Measurements from ENCODE around the gene NOVA2. TPM values are rescaled to one million over a fixed set of nuclear protein-coding genes. Genes with fewer than 3 reads are reported as not detected.

Gene NOVA2
- total RNA-seq, 1 donor from 2014 or later, result 3.7 TPM

DNA sequence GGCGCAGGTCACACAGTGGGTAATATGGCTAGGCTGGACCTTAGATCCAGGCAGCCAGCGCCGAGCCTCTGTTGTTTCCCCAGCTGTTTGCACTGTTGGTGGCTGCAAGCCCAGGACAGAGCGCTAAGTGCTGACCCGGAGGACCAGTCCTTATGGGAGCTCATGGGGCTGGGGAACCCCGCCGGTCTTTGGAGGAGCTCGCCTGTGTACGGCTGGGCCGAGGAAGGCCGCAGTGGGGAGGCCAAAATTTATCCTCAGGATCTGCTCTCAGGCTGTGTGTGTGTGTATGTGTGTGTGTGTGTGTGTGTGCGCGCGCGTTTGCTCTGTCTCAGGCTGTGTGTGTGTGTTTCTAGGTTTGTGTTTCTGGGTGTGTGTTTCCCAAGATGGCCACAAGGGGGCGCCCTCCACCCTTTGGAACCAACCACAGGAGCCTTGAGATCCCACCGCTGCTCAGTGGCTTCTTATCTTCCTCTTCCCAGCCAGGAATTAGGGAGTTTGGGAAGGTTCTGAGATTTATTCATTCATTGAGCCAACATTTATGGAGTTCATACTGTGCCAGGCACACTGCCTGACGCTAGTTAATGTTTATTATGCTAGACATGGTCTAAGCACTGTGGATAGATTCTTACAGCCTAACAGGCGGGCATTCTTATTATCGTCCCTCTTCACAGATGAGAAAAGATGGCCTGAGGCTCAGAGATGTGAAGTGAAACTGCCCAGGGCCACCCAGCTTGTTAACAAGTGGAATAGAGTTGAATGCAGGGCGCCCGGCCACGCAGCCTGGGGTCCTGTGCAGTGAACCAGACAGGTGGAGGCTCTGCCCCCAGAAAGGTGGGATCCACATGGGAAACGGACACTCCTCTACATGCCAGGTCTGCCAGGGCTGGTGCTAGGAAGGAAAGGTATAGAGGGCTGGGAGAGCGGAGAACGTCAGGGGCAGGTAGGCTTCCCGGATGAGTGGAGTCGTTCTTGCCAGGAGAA is 36.2 kb upstream of the NOVA2 start:
- DNase-seq (peak; percentile 77), ATAC-seq (ENCODE audit: poor library complexity) (peak; percentile 83)
- intact Hi-C loops (cut with DNase I), result no loop called here

DNA sequence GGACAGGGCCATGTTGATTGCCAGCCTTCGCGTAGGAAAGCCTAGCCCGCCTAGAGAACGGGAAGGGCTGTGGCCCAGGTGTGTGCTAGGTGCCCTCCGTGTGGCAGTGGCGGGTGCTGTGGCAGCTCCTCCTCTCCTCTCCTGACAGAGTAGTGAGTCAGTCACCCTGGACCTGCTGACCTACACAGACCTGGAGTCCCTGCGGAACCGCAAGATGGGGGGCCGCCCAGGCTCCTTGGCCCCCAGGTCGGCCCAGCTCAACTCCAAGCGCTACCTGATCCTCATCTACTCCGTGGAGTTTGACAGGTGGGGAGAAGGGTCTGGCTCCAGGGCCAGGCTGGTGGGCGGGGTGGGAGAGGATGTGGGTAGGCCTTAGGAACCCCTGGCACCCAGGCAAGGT is 32.7 kb upstream of the NOVA2 start:
- intact Hi-C loops (cut with DNase I), result no loop called here
- DNase-seq, result no peak
- no peak for ATAC-seq (ENCODE audit: poor library complexity)

DNA sequence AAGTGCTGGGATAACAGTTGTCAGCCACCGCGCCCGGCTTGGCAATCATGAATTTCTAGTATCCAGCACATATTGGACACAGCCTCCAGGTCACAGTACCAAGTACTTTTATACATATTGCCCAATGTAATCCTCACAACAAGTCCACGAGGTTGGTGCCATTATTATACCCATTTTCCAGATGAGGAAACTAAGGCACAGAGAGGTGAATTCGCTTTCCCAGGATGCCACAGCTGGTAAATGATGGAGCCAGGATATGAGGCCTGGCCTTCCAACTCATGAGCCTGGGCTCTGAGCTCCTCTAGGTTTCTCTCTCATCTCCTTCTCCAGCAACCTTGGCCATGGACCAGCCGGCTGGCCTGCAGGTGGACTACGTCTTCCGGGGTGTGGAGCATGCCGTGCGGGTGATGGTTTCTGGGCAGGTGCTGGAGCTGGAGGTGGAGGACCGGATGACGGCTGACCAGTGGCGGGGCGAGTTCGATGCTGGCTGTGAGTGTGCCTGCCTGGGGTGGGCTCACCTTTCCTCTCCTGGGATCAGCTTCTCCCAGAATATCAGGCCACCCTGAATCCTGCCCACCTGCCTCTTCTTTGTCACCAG is 29.1 kb upstream of the NOVA2 start:
- intact Hi-C loops (cut with DNase I), result no loop called here
- ATAC-seq (ENCODE audit: poor library complexity), result no peak
- DNase-seq, result no peak

DNA sequence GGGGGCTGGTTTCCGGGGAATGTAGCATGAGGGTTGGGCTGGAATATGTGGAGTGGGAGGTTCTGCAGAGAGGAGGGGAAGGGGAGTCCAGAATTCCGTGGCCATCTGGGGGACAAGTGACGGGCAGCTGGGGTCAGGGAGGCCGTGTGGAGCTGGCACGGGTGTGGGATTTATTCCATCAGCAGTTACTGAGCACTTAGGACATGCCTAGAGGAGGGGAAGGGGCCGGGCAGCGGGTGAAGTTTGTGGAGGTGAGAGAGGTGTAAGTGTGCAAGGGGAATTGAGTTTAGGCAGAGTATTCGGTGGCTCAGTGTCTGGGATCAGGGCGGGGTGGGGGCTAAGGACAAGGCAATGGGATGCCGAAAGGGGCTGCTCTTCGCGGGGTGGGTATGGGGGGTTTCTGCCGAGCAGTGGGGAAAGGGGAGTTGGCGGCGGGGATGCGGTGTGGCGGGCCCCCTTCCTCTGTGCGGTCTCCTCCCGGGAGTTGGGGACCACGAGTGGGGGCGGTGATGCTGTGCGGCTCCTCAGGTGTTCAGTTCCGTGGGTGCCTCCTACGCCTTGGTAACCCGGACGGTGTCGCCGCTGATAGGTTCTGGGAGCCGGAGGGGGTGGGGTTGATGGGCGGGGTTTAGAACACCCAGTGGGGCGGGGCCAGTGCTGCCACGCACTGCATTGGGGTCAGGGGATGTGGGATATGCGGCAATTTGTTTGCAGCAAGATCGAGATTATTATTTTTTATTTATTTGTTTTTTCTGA is 27.0 kb upstream of the NOVA2 start:
- peak; percentile 63 for ATAC-seq (ENCODE audit: poor library complexity)

DNA sequence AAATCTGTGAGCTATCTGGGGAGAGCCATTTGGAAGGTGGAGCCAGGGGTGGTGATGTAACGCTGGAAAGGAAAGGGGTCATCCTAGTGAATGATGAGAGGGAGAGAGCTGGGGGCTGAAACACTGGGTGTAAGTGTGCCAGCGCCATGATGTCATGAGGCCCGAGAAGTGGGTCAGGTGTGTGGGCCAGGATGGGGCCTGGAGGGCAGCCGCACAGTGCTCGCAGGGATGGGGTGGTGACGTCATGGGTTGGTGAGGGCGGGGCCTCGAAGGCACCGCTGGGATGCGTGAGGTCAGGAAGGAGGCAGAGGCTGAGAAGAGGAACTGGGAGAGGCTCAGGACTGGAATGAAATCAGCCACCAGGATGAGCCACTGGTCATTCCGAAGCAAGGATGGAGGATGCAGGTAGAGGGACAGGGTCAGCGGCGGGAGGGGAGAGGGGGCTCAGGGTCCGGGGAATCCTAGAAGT is 26.0 kb upstream of the NOVA2 start:
- ATAC-seq (ENCODE audit: poor library complexity) (no peak), DNase-seq (peak; percentile 57)
- intact Hi-C loops (cut with DNase I), result loop anchor here (5.0 kb wide), 1 partner anchor 97 kb away; the partner anchor contains the start of gene MYPOP

More for the DNA sequence above, 27.0 kb upstream of the NOVA2 start:
- no peak for DNase-seq
- intact Hi-C loops (cut with DNase I), result no loop called here

GRCh38 chr19:45998834-45999233 is 25.2 kb upstream of the NOVA2 start:
- ATAC-seq (ENCODE audit: poor library complexity), result no peak
- intact Hi-C loops (cut with DNase I), result loop anchor here (5.0 kb wide), 1 partner anchor 97 kb away; the partner anchor contains the start of gene MYPOP
- DNase-seq, result no peak

DNA sequence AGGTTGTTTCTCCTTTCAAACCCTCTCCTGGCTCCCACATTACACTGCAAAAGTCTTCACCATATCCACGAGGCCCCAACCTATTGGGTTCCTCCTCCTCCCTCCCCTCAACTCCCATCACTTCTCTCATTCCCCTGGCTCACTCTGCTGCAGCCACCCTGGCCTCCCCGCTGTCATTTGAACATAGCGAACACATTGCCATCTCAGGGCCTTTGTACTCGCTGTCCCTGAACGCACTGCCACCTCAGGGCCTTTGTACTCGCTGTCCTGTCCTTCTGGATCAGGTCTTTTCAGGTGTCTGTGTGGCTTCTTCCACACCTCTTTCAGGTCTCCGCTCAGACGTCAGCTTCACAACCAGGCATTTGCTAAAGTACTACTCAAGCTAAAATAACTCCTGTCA is 23.3 kb upstream of the NOVA2 start:
- intact Hi-C loops (cut with DNase I), result loop anchor here (5.0 kb wide), 1 partner anchor 95 kb away; the partner anchor contains the start of gene MYPOP

GRCh38 chr19:45995715-45996385 is 22.2 kb upstream of the NOVA2 start:
- intact Hi-C loops (cut with DNase I), result loop anchor here (5.0 kb wide), 1 partner anchor 94 kb away; the partner anchor contains the start of gene MYPOP
- DNase-seq (peak; percentile 1), ATAC-seq (ENCODE audit: poor library complexity) (no peak)

More for the DNA sequence above, 23.3 kb upstream of the NOVA2 start:
- ATAC-seq (ENCODE audit: poor library complexity) (no peak), DNase-seq (no peak)

GRCh38 chr19:45994998-45995714 is 21.5 kb upstream of the NOVA2 start, which contains the start of gene CCDC61:
TSS of gene CCDC61 (plus strand) at chr19:45995467. CDS start at chr19:46003019, 7,552 bp downstream.
- intact Hi-C loops (cut with DNase I), result loop anchor here (5.0 kb wide), 1 partner anchor 93 kb away; the partner anchor contains the start of gene MYPOP
- DNase-seq (peak; percentile 95), ATAC-seq (ENCODE audit: poor library complexity) (peak; percentile 98)

GRCh38 chr19:45994456-45994997 is 20.9 kb upstream of the NOVA2 start:
- DNase-seq, result no peak
- ATAC-seq (ENCODE audit: poor library complexity), result peak; percentile 6
- intact Hi-C loops (cut with DNase I), result no loop called here

GRCh38 chr19:45990113-45990728 is 16.6 kb upstream of the NOVA2 start:
- ATAC-seq (ENCODE audit: poor library complexity) (no peak), DNase-seq (no peak)
- intact Hi-C loops (cut with DNase I), result no loop called here

- intact Hi-C loops (cut with DNase I), result no loop called here
- DNase-seq (peak; percentile 20), ATAC-seq (ENCODE audit: poor library complexity) (no peak)
Measured at GRCh38 chr19:45985321-45985720, 11.7 kb upstream of the NOVA2 start.

DNA sequence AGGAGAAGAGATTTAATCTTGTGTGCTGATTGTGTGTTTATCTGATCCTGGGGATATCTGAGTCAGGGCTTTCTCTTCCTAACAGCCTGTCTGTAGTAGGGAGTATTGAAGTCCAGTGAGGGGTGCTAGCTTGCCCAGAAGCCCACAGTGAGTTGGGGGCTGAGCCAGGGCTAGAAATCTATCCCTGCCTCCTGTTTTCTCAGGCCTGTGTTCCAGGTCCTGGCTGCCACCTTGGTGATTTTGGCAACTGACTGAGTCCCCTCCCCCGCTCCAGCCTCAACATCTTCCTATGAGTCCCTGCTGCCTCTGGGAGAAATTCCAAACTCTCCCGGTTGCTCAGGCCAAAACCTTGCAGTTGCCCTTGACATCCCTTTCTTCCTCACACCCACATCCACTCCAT is 7.7 kb upstream of the NOVA2 start:
- ATAC-seq (ENCODE audit: poor library complexity) (no peak), DNase-seq (no peak)
- intact Hi-C loops (cut with DNase I), result no loop called here

DNA sequence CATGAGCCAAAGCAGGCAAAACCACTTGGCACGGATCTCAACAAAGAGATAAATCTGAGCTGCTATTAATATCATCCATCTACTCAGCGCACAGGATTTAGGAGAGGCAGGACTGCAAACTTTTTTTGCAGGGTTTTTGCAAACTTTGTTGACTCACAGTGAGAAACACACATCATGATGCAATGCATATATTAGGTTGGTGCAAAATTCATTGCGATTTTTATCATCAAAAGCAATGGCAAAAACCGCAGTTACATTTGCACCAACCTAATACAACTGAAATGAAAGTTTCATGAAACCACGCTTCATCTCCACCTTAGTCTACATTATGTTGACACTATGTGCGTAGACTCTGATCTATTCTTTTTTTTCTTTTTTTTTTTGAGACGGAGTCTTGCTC is 4.5 kb upstream of the NOVA2 start:
- no peak for ATAC-seq (ENCODE audit: poor library complexity)
- intact Hi-C loops (cut with DNase I), result no loop called here
- DNase-seq, result no peak

DNA sequence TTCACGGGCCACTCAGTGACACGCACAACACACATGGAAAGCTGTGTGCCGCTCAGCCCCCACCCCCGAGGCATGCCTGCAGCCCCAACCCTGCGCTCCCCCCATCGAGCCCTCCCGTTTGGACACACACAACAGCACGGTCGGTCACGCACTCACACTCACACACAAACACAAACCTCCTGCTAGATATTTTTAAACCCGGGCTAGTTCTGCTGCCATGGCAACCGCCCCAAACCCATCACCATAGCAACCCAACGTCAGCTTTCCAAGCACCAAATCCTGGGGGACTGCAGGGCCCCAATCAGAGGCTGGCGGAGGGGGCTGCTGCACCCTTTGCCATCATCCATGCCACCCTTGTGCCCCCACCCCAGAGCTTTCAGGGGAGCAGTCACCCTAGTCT is 2.5 kb upstream of the NOVA2 start:
- intact Hi-C loops (cut with DNase I), result no loop called here
- DNase-seq, result no peak
- ATAC-seq (ENCODE audit: poor library complexity), result no peak

- DNase-seq (no peak), ATAC-seq (ENCODE audit: poor library complexity) (no peak)
- intact Hi-C loops (cut with DNase I), result no loop called here
Measured at GRCh38 chr19:45975306-45976070, 1.8 kb upstream of the NOVA2 start.

Data from Right ventricle myocardium superior (tissue), 1 donor.